ENCODE measurements around the gene HOXA2.

DNA sequence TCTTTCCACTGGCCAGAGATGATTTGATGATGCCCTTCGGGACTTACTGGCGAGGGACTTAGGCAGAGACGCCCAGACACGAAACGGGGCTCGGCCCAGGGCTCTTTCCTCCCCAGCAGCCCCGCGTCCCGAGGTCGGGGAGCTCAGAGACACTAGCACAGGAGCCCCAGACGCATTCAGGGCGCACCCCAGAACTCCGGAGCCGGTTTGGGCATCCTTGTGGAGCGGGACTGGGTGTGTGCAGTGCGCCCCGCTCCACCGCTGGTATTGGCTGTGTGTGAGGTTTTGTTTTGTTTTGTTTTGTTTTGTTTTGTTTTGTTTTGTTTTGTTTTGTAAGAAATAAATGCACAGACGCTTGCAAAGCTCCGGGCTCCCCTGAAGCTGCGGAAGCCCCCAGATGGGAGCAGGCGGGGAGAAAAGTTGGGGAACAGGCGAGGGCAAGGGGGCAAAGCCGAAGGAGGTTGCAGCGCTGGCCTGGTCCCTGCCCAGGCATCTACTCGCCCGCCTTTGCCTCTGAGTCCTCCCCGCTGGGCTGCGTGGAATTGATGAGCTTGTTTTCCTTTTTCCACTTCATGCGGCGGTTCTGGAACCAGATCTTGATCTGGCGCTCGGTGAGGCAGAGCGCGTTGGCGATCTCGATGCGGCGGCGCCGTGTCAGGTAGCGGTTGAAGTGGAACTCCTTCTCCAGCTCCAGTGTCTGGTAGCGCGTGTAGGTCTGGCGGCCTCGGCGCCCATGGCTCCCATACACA lies 42.9 kb upstream of the HOXA2 start:
- no peak for TF ChIP-seq POLR2A (IDR thresholded peaks at IDR 0.05; ENCODE audit: extremely low read depth, insufficient read length)
- TF ChIP-seq, protein P1, sequence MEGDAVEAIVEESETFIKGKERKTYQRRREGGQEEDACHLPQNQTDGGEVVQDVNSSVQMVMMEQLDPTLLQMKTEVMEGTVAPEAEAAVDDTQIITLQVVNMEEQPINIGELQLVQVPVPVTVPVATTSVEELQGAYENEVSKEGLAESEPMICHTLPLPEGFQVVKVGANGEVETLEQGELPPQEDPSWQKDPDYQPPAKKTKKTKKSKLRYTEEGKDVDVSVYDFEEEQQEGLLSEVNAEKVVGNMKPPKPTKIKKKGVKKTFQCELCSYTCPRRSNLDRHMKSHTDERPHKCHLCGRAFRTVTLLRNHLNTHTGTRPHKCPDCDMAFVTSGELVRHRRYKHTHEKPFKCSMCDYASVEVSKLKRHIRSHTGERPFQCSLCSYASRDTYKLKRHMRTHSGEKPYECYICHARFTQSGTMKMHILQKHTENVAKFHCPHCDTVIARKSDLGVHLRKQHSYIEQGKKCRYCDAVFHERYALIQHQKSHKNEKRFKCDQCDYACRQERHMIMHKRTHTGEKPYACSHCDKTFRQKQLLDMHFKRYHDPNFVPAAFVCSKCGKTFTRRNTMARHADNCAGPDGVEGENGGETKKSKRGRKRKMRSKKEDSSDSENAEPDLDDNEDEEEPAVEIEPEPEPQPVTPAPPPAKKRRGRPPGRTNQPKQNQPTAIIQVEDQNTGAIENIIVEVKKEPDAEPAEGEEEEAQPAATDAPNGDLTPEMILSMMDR (IDR thresholded peaks at IDR 0.05; ENCODE audit: low read depth, low read length) = no peak
- TF ChIP-seq, protein P2, sequence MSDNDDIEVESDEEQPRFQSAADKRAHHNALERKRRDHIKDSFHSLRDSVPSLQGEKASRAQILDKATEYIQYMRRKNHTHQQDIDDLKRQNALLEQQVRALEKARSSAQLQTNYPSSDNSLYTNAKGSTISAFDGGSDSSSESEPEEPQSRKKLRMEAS (IDR thresholded peaks at IDR 0.05; ENCODE audit: low read depth, low read length) = no peak
- TF ChIP-seq MYC (IDR thresholded peaks at IDR 0.05; ENCODE audit: low read depth, low read length) = no peak
